ENCODE measurements around the gene POLR3GL.

The POLR3GL gene

GRCh38 chr1:145994391-145995120, 30.1 kb downstream of the POLR3GL start:
- Histone ChIP-seq H4K8ac (ENCODE audit: low read depth, low read length) (no peak overlapping the region), H2AK5ac (ENCODE audit: low read depth, low read length) (no peak overlapping the region), H3K9me3 (replicated peaks in 1 of 2; ENCODE audit: control insufficient read depth in 2 of 2, insufficient read depth in 1 of 2, low read depth in 1 of 2, low read length in 2 of 2) (peaks cover 0 to 9% of the 10 kb centered on the region in 2 donors), H2AFZ (ENCODE audit: low read length) (no peak overlapping the region), H3K18ac (ENCODE audit: low read length) (no peak overlapping the region), H3K4ac (ENCODE audit: low read length) (no peak overlapping the region), H3K4me1 (ENCODE audit: control insufficient read depth in 2 of 2, insufficient read depth in 1 of 2, low read depth in 1 of 2, low read length in 2 of 2) (peaks cover 10 to 26% of the 10 kb centered on the region in 2 donors), H3K4me3 (ENCODE audit: low read length in 2 of 2) (peak overlapping the region; percentile 82 to 91), H3K4me2 (ENCODE audit: insufficient read depth, low read length, poor library complexity, severe bottlenecking) (peak overlapping the region; percentile 27), H3K14ac (ENCODE audit: low read length) (no peak overlapping the region), H3K36me3 (replicated peaks in 1 of 2; ENCODE audit: control insufficient read depth in 2 of 2, insufficient read depth in 2 of 2, low read length in 2 of 2) (peaks cover 17 to 41% of the 10 kb centered on the region in 2 donors), H2BK15ac (ENCODE audit: low read length) (no peak overlapping the region), H2BK5ac (ENCODE audit: low read length) (no peak overlapping the region), H2BK12ac (ENCODE audit: low read length) (no peak overlapping the region), H3K27me3 (ENCODE audit: control insufficient read depth in 3 of 3, insufficient read depth in 3 of 3, low read depth in 1 of 3, low read length in 3 of 3) (no peaks in the 10 kb centered on the region), H3K9ac (ENCODE audit: low read depth, low read length, poor library complexity) (no peak overlapping the region), H3K23ac (ENCODE audit: low read depth, low read length, poor library complexity) (no peak overlapping the region), H3K27ac (replicated peaks; ENCODE audit: low read length) (no peak overlapping the region), H2BK120ac (ENCODE audit: low read depth, low read length) (no peak overlapping the region), H4K91ac (ENCODE audit: low read depth, low read length, poor library complexity) (no peak overlapping the region), H3K79me1 (ENCODE audit: low read depth, low read length) (no peaks in the 10 kb centered on the region)
- WGBS, 2 donors (ENCODE audit: extremely low coverage in 2 of 2, insufficient read length in 2 of 2, insufficient replicate concordance in 1 of 2) = no CpG with 5 or more reads among the region's 10 CpGs
- no peak for DNase-seq (ENCODE audit: low spot score)

- H4K8ac ChIP-seq (ENCODE audit: low read depth, low read length) = no peak overlapping the region
These were observed 30.8 kb downstream of the POLR3GL start for GRCh38 chr1:145995148-145995881.

GRCh38 chr1:145995964-145996432, 31.5 kb downstream of the POLR3GL start:
- no peak overlapping the region for H2BK15ac ChIP-seq (ENCODE audit: low read length)
- no peak overlapping the region for H2AK5ac ChIP-seq (ENCODE audit: low read depth, low read length)
- peak overlapping the region; percentile 79 for H3K9ac ChIP-seq (ENCODE audit: low read depth, low read length, poor library complexity)
- no peak for DNase-seq (ENCODE audit: low spot score)
- no peak overlapping the region for H3K23ac ChIP-seq (ENCODE audit: low read depth, low read length, poor library complexity)
- no peak overlapping the region for H4K91ac ChIP-seq (ENCODE audit: low read depth, low read length, poor library complexity)
- H3K4me2 ChIP-seq (ENCODE audit: insufficient read depth, low read length, poor library complexity, severe bottlenecking) = peak overlapping the region; percentile 27
- H3K14ac ChIP-seq (ENCODE audit: low read length) = no peak overlapping the region
- H3K79me1 ChIP-seq (ENCODE audit: low read depth, low read length) = no peaks in the 10 kb centered on the region
- peak overlapping the region; percentile 53 for H3K18ac ChIP-seq (ENCODE audit: low read length)
- no peak overlapping the region for H3K27ac ChIP-seq (replicated peaks; ENCODE audit: low read length)
- H3K4me3 ChIP-seq (ENCODE audit: low read length in 2 of 2) = peak overlapping the region; percentile 82 to 91
- no peak overlapping the region for H4K8ac ChIP-seq (ENCODE audit: low read depth, low read length)
- no peak overlapping the region for H2BK120ac ChIP-seq (ENCODE audit: low read depth, low read length)
- no peak overlapping the region for H2AFZ ChIP-seq (ENCODE audit: low read length)
- H3K4ac ChIP-seq (ENCODE audit: low read length) = no peak overlapping the region
- peaks cover 17 to 41% of the 10 kb centered on the region in 2 donors for H3K36me3 ChIP-seq (replicated peaks in 1 of 2; ENCODE audit: control insufficient read depth in 2 of 2, insufficient read depth in 2 of 2, low read length in 2 of 2)
- no CpG with 5 or more reads among the region's 13 CpGs for WGBS, 2 donors (ENCODE audit: extremely low coverage in 2 of 2, insufficient read length in 2 of 2, insufficient replicate concordance in 1 of 2)
- peaks cover 12 to 27% of the 10 kb centered on the region in 2 donors for H3K4me1 ChIP-seq (ENCODE audit: control insufficient read depth in 2 of 2, insufficient read depth in 1 of 2, low read depth in 1 of 2, low read length in 2 of 2)
- H3K9me3 ChIP-seq (replicated peaks in 1 of 2; ENCODE audit: control insufficient read depth in 2 of 2, insufficient read depth in 1 of 2, low read depth in 1 of 2, low read length in 2 of 2) = peaks cover 0 to 9% of the 10 kb centered on the region in 2 donors
- no peak overlapping the region for H2BK5ac ChIP-seq (ENCODE audit: low read length)
- H3K27me3 ChIP-seq (ENCODE audit: control insufficient read depth in 3 of 3, insufficient read depth in 3 of 3, low read depth in 1 of 3, low read length in 3 of 3) = no peaks in the 10 kb centered on the region
- H2BK12ac ChIP-seq (ENCODE audit: low read length) = no peak overlapping the region

More at GRCh38 chr1:145995148-145995881, 30.8 kb downstream of the POLR3GL start:
- Histone ChIP-seq H2BK15ac (ENCODE audit: low read length) (no peak overlapping the region), H3K4me3 (ENCODE audit: low read length in 2 of 2) (peak overlapping the region; percentile 82 to 91), H3K79me1 (ENCODE audit: low read depth, low read length) (no peaks in the 10 kb centered on the region), H3K23ac (ENCODE audit: low read depth, low read length, poor library complexity) (no peak overlapping the region), H2AK5ac (ENCODE audit: low read depth, low read length) (no peak overlapping the region), H4K91ac (ENCODE audit: low read depth, low read length, poor library complexity) (no peak overlapping the region), H3K27ac (replicated peaks; ENCODE audit: low read length) (no peak overlapping the region), H2BK120ac (ENCODE audit: low read depth, low read length) (no peak overlapping the region), H3K4me1 (ENCODE audit: control insufficient read depth in 2 of 2, insufficient read depth in 1 of 2, low read depth in 1 of 2, low read length in 2 of 2) (peaks cover 12 to 27% of the 10 kb centered on the region in 2 donors), H3K27me3 (ENCODE audit: control insufficient read depth in 3 of 3, insufficient read depth in 3 of 3, low read depth in 1 of 3, low read length in 3 of 3) (no peaks in the 10 kb centered on the region), H3K9me3 (replicated peaks in 1 of 2; ENCODE audit: control insufficient read depth in 2 of 2, insufficient read depth in 1 of 2, low read depth in 1 of 2, low read length in 2 of 2) (peaks cover 0 to 9% of the 10 kb centered on the region in 2 donors), H3K9ac (ENCODE audit: low read depth, low read length, poor library complexity) (no peak overlapping the region), H2BK12ac (ENCODE audit: low read length) (no peak overlapping the region), H3K4ac (ENCODE audit: low read length) (no peak overlapping the region), H3K14ac (ENCODE audit: low read length) (no peak overlapping the region), H3K4me2 (ENCODE audit: insufficient read depth, low read length, poor library complexity, severe bottlenecking) (peak overlapping the region; percentile 27), H2BK5ac (ENCODE audit: low read length) (no peak overlapping the region), H2AFZ (ENCODE audit: low read length) (no peak overlapping the region), H3K36me3 (replicated peaks in 1 of 2; ENCODE audit: control insufficient read depth in 2 of 2, insufficient read depth in 2 of 2, low read length in 2 of 2) (peaks cover 17 to 41% of the 10 kb centered on the region in 2 donors), H3K18ac (ENCODE audit: low read length) (no peak overlapping the region)
- no peak for DNase-seq (ENCODE audit: low spot score)
- WGBS, 2 donors (ENCODE audit: extremely low coverage in 2 of 2, insufficient read length in 2 of 2, insufficient replicate concordance in 1 of 2) = no CpG with 5 or more reads among the region's 8 CpGs

All from neuronal stem cell (in vitro differentiated cells).